Stimulated activated CD4-positive, alpha-beta T cell treated with anti-CD3 and anti-CD28 coated beads, Interleukin-1b, Interleukin-23, amount 100 ng/mL, for 24 hours (primary cell): ENCODE measurements around the gene ADAM8.

ENCODE experiments used
- DNase-seq, 4 experiments: peaks; one replicate each; pipeline ENCODE4 v3.0.0-alpha.2; 2020; ENCODE audit warnings: low read depth in 4 of 4, low spot score in 1 of 4

Gene ADAM8

GRCh38 chr10:133309100-133309719, 32.5 kb upstream of the ADAM8 start:
- DNase-seq = peak; percentile 86 to 99 (median 92)

GRCh38 chr10:133308421-133309099, 31.9 kb upstream of the ADAM8 start, which contains the start of the genes TUBGCP2 and ZNF511:
Gene TUBGCP2 (minus strand): TSS chr10:133308872. CDS start chr10:133302941, 5,931 bp downstream.
Gene ZNF511 (plus strand): TSS chr10:133308914. CDS start chr10:133308944, 30 bp downstream.
- peak; percentile 69 to 84 (median 78) for DNase-seq

- peak; percentile 65 to 77 (median 70) for DNase-seq
Observed at GRCh38 chr10:133307776-133308420, 31.2 kb upstream of the ADAM8 start.

GRCh38 chr10:133306941-133307379, 30.3 kb upstream of the ADAM8 start:
- DNase-seq = no peak

GRCh38 chr10:133306097-133306476, 29.4 kb upstream of the ADAM8 start:
- DNase-seq = no peak

GRCh38 chr10:133303206-133303605, 26.5 kb upstream of the ADAM8 start:
- no peak for DNase-seq

GRCh38 chr10:133302230-133302629, 25.6 kb upstream of the ADAM8 start:
- DNase-seq = no peak

- no peak for DNase-seq
Observed at GRCh38 chr10:133299738-133300137, 23.1 kb upstream of the ADAM8 start.

GRCh38 chr10:133299224-133299623, 22.6 kb upstream of the ADAM8 start:
- DNase-seq = no peak

GRCh38 chr10:133298466-133298865, 21.8 kb upstream of the ADAM8 start:
- DNase-seq = no peak

- no peak for DNase-seq
Observed at GRCh38 chr10:133297504-133297903, 20.8 kb upstream of the ADAM8 start.

- no peak for DNase-seq
Observed at GRCh38 chr10:133295426-133296320, 19.0 kb upstream of the ADAM8 start.

GRCh38 chr10:133294189-133294588, 17.5 kb upstream of the ADAM8 start:
- DNase-seq = no peak

- no peak for DNase-seq
Observed at GRCh38 chr10:133293810-133294119, 17.1 kb upstream of the ADAM8 start.

- no peak for DNase-seq
Observed at GRCh38 chr10:133292919-133293809, 16.5 kb upstream of the ADAM8 start.

- no peak for DNase-seq
Observed at GRCh38 chr10:133289761-133290160, 13.1 kb upstream of the ADAM8 start.

- DNase-seq = no peak
Observed at GRCh38 chr10:133287832-133288500, 11.3 kb upstream of the ADAM8 start.

GRCh38 chr10:133286366-133286765, 9.7 kb upstream of the ADAM8 start:
- DNase-seq = no peak

- DNase-seq = no peak
Observed at GRCh38 chr10:133285217-133285616, 8.5 kb upstream of the ADAM8 start.

GRCh38 chr10:133283931-133284330, 7.3 kb upstream of the ADAM8 start:
- DNase-seq = no peak
